HepG2 (cell line): ENCODE results near the gene TSEN54. TPM values are rescaled to one million over a fixed set of nuclear protein-coding genes. Genes with fewer than 3 reads are reported as not detected.

Experiments used
- ATAC-seq: fragments of 200-7000 bp; cut with Tn5 transposase; 3 replicates; pipeline ENCODE4 v1.9.1; 2020; ENCODE audit warnings: mild to moderate bottlenecking, moderate library complexity
- BruUV-seq: library from RNA; stranded (reverse); fragments of 400-500 nt; replicated peaks from 2 replicates; lab custom pipeline; 2021; lab: Mats Ljungman, UMichigan
- CTCF ChIA-PET: fragments of 300-600 bp; formaldehyde crosslinking; extraction: SDS; loops from one replicate; lab custom pipeline; 2021; ENCODE audit warnings: low total read pairs, inconsistent platforms, low intra/inter-chr PET ratio; lab: Yijun Ruan, JAX
- POLR2A ChIA-PET: fragments of 350-600 bp; sonication (Branson Sonifier 250); formaldehyde crosslinking; loops from one replicate; lab custom pipeline; 2020; ENCODE audit warnings: antibody characterized with exemption, inconsistent platforms; lab: Yijun Ruan, JAX
- DNase-seq: peaks from one replicate; pipeline ENCODE4 v3.0.0-alpha.2; 2015; ENCODE audit warnings: low spot score
- FAIRE-seq: peaks from 3 replicates; lab custom pipeline; 2011; peaks lifted over from hg19 to GRCh38; lab: Jason Lieb, UNC
- H2AFZ ChIP-seq: one replicate; pipeline ENCODE4 v1.6.1; 2011; ENCODE audit warnings: low read length, inconsistent platforms
- H3K27ac ChIP-seq: fragments of 300-600 bp; 3 replicates; pipeline ENCODE4 v1.8.0; 2011; ENCODE audit warnings: mixed run types, mild to moderate bottlenecking, mixed read lengths, low read length, inconsistent platforms; ENCODE audit not compliant: insufficient read depth; ENCODE audit errors: extremely low read length
- H3K27me3 ChIP-seq, 2 experiments: fragments of 200-600 bp in 1 of 2; 2 replicates in 1 of 2; 3 replicates in 1 of 2; pipeline versions ENCODE4 v1.6.0 to v1.8.0; 2011; ENCODE audit warnings: low read length in 2 of 2, mild to moderate bottlenecking in 2 of 2, moderate library complexity in 2 of 2, inconsistent platforms in 1 of 2; ENCODE audit not compliant: insufficient read depth in 2 of 2, control insufficient read depth in 1 of 2
- H3K36me3 ChIP-seq, 2 experiments: fragments of 200-600 bp in 1 of 2; replicated peaks in 1 of 2; 2 replicates in 1 of 2; 3 replicates in 1 of 2; pipeline versions ENCODE4 v1.5.1 to v1.8.0; 2011; ENCODE audit warnings: low read length in 2 of 2, inconsistent platforms in 1 of 2; ENCODE audit not compliant: insufficient read depth in 2 of 2, control insufficient read depth in 1 of 2
- H3K4me1 ChIP-seq: 2 replicates; pipeline ENCODE4 v1.5.1; 2012; ENCODE audit warnings: low read length, inconsistent platforms; ENCODE audit not compliant: insufficient read depth
- H3K4me2 ChIP-seq: 2 replicates; pipeline ENCODE4 v1.6.0; 2011; ENCODE audit warnings: low read depth, low read length, inconsistent platforms
- H3K4me3 ChIP-seq, 3 experiments: fragments of 200-600 bp in 1 of 3; sonication (generic), shearing (Covaris generic) in 1 of 3; replicated peaks in 1 of 3; 2 replicates each; pipeline ENCODE4 v1.5.1; 2011 to 2016; ENCODE audit warnings: low read length in 3 of 3, inconsistent platforms in 2 of 3, low read depth in 2 of 3, mild to moderate bottlenecking in 2 of 3, control low read depth in 1 of 3, mixed read lengths in 1 of 3; ENCODE audit not compliant: insufficient read depth in 1 of 3
- H3K79me2 ChIP-seq: one replicate; pipeline ENCODE4 v1.6.1; 2011; ENCODE audit warnings: low read length, inconsistent platforms; ENCODE audit not compliant: insufficient read depth
- H3K9ac ChIP-seq: 2 replicates; pipeline ENCODE4 v1.6.0; 2011; ENCODE audit warnings: mild to moderate bottlenecking, low read depth, low read length, inconsistent platforms; ENCODE audit not compliant: insufficient read depth
- H3K9me3 ChIP-seq: 2 replicates; pipeline ENCODE4 v1.5.1; 2012; ENCODE audit warnings: mild to moderate bottlenecking, low read length
- H4K20me1 ChIP-seq: 2 replicates; pipeline ENCODE4 v1.6.0; 2011; ENCODE audit warnings: inconsistent platforms, mild to moderate bottlenecking, low read length, moderate library complexity; ENCODE audit not compliant: insufficient read depth
- EP300 ChIP-seq, 3 experiments: sonication (generic) in 1 of 3; formaldehyde crosslinking in 1 of 3; IDR thresholded peaks; 2 replicates each; pipeline versions ENCODE4 v1.5.1 to v1.6.1; 2011 to 2020; ENCODE audit warnings: low read depth in 2 of 3, low read length in 2 of 3, borderline replicate concordance in 1 of 3, improper control_type of control experiment in 1 of 3, mild to moderate bottlenecking in 1 of 3, missing genetic modification reagents in 1 of 3, moderate library complexity in 1 of 3
- KDM6A ChIP-seq: IDR thresholded peaks from 2 replicates; pipeline ENCODE4 v1.6.1; 2016; ENCODE audit warnings: low read depth
- KMT2A ChIP-seq: sonication (generic); formaldehyde crosslinking; IDR thresholded peaks from 2 replicates; pipeline ENCODE4 v1.4.0; 2020; ENCODE audit warnings: missing genetic modification reagents
- PAX8 ChIP-seq: sonication (generic); formaldehyde crosslinking; IDR thresholded peaks from 2 replicates; pipeline ENCODE4 v1.8.0; 2022; ENCODE audit warnings: mild to moderate bottlenecking, missing genetic modification reagents, borderline replicate concordance
- ZMYM2 ChIP-seq: sonication (generic); formaldehyde crosslinking; IDR thresholded peaks from 2 replicates; pipeline ENCODE4 v1.8.0; 2022; ENCODE audit warnings: mild to moderate bottlenecking, missing genetic modification reagents
- ZMYM3 ChIP-seq: sonication (generic); formaldehyde crosslinking; IDR thresholded peaks from 2 replicates; pipeline ENCODE4 v1.5.1; 2020; ENCODE audit warnings: mild to moderate bottlenecking, missing genetic modification reagents
- ZNF232 ChIP-seq: sonication (generic); formaldehyde crosslinking; IDR thresholded peaks from 2 replicates; pipeline ENCODE4 v1.4.0; 2020; ENCODE audit warnings: missing genetic modification reagents, borderline replicate concordance
- ZNF501 ChIP-seq: sonication (generic); formaldehyde crosslinking; IDR thresholded peaks from 2 replicates; pipeline ENCODE4 v1.5.1; 2020; ENCODE audit warnings: mild to moderate bottlenecking, moderate library complexity, missing genetic modification reagents
- WGBS: methylation state at CpG from one replicate; pipeline ENCODE4 v1.1.6; 2017; ENCODE audit warnings: low lambda C conversion rate; 5-methylcytosine and 5-hydroxymethylcytosine counted together
- in situ Hi-C: cut with HindIII; loops from 2 replicates; pipeline ENCODE4 v1.10.0; 2017; ENCODE audit warnings: low pct_unique_long_range_greater_than_20kb; ENCODE audit not compliant: extremely low pct_ligation_motif_present
- intact Hi-C: fragments of 100-400 bp; cut with micrococcal nuclease; formaldehyde crosslinking; loops from one replicate; pipeline ENCODE4 v1.10.0; 2022; ENCODE audit not compliant: unreplicated experiment
- polyA plus RNA-seq, 8 experiments: library from polyadenylated mRNA; depleted of rRNA in 3 of 8; stranded (reverse) in 7 of 8; unstranded in 1 of 8; fragments of >200 nt; fragmentation: Illumina TruSeq in 4 of 8; extraction: Trizol in 4 of 8; gene quantifications; 2 replicates each; pipeline versions ENCODE4 v1.2.1 to v1.2.3, GENCODE V29; 2011 to 2016; ENCODE audit warnings: low read depth in 4 of 8, missing spikeins in 1 of 8, mixed read lengths in 1 of 8; ENCODE audit not compliant: insufficient read depth in 1 of 8
- total RNA-seq, 5 experiments: library from RNA; depleted of rRNA; stranded (reverse); fragments of >200 nt; fragmentation: Illumina TruSeq; extraction: Trizol; gene quantifications; 2 replicates each; pipeline ENCODE4 v1.2.3, GENCODE V29; 2016; ENCODE audit warnings: low read depth in 1 of 5
- TF ChIP-seq, protein P1 (sequence below): sonication (generic); formaldehyde crosslinking; IDR thresholded peaks from 2 replicates; pipeline ENCODE4 v1.5.1; 2020; ENCODE audit warnings: mild to moderate bottlenecking, missing genetic modification reagents, moderate library complexity
- TF ChIP-seq, protein P2 (sequence below): sonication (generic); formaldehyde crosslinking; IDR thresholded peaks from 2 replicates; pipeline ENCODE4 v1.5.1; 2020; ENCODE audit warnings: missing genetic modification reagents, mild to moderate bottlenecking, borderline replicate concordance
- TF ChIP-seq, protein P3 (sequence below): sonication (generic); formaldehyde crosslinking; IDR thresholded peaks from 2 replicates; pipeline ENCODE4 v1.4.0; 2020; ENCODE audit warnings: missing genetic modification reagents
- TF ChIP-seq, protein P4 (sequence below): sonication (generic); formaldehyde crosslinking; IDR thresholded peaks from 2 replicates; pipeline ENCODE4 v1.5.0; 2020; ENCODE audit warnings: mild to moderate bottlenecking, missing genetic modification reagents, moderate library complexity

TSEN54 gene
- total and polyA plus RNA-seq, 2 of the 13 experiments (the other 11 are each of a cell fraction or from before 2014, with no cell fraction given): 62.9 to 63.3 TPM

DNA sequence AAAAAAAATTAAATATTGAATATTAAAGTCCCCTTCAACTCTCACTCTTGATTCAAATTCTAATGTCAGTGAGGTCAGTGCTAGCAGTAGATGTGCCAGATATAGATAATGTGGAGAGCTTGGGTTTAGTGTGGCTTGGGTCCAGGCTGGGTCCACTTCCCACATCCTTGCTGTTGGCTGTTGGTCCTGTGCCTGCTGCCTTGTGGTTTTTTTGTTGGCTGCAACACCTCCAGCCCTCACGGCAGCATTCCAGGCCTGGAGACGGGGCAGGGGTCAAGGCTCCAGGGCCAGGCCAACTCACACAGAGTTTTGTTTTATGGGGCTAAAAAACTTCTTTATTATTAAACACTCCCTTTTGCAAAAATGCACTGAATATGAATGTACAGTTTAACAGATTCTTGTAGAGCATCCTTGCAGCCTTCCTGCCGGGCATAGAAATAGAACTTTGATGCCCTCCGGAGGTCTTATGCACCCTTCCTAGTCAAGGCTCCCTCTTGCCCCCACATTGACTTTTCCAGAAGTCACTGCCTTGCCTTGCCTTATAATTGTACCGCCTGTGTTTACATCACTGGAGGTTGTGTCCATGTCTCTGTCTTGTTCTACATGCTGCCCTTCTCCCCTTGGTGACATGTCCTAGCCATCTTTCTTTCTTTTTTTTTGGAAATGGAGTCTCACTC, 45.7 kb downstream of the TSEN54 start:
- no peak overlapping the region for H3K9ac ChIP-seq
- no peaks in the 10 kb centered on the region for H3K9me3 ChIP-seq
- DNase-seq: no peak
- no peak overlapping the region for H2AFZ ChIP-seq
- ATAC-seq: no peak
- H3K79me2 ChIP-seq: peaks cover 3% of the 10 kb centered on the region
- H3K36me3 ChIP-seq: peaks cover 32 to 47% of the 10 kb centered on the region in 2 experiments
- H3K4me3 ChIP-seq: no peak overlapping the region
- intact Hi-C loops (no loop called here), in situ Hi-C loops (no loop called here)
- 57% methylated on average over 5 of the region's 5 CpGs for WGBS
- FAIRE-seq: no peak
- no peak overlapping the region for H3K27ac ChIP-seq
- no peak overlapping the region for H3K4me2 ChIP-seq
- BruUV-seq: no TSS peak
- no peaks in the 10 kb centered on the region for H3K27me3 ChIP-seq
- peaks cover 51% of the 10 kb centered on the region for H3K4me1 ChIP-seq
- no peaks in the 10 kb centered on the region for H4K20me1 ChIP-seq
- CTCF ChIA-PET: no interaction called here
- POLR2A ChIA-PET: no interaction called here
- peak in 1 of 2 experiments; percentile 25; a peak in 1 of 4 replicates for TF ChIP-seq EP300 (IDR thresholded peaks at IDR 0.05; ENCODE audit: low read depth in 2 of 2, low read length in 2 of 2)
- TF ChIP-seq EP300 (CRISPR knock-in tag; IDR thresholded peaks at IDR 0.05; ENCODE audit: borderline replicate concordance): no peak
- no peak for TF ChIP-seq ZMYM2 (CRISPR knock-in tag)
- TF ChIP-seq KDM6A (CRISPR knock-in tag): no peak
- TF ChIP-seq, protein P1, sequence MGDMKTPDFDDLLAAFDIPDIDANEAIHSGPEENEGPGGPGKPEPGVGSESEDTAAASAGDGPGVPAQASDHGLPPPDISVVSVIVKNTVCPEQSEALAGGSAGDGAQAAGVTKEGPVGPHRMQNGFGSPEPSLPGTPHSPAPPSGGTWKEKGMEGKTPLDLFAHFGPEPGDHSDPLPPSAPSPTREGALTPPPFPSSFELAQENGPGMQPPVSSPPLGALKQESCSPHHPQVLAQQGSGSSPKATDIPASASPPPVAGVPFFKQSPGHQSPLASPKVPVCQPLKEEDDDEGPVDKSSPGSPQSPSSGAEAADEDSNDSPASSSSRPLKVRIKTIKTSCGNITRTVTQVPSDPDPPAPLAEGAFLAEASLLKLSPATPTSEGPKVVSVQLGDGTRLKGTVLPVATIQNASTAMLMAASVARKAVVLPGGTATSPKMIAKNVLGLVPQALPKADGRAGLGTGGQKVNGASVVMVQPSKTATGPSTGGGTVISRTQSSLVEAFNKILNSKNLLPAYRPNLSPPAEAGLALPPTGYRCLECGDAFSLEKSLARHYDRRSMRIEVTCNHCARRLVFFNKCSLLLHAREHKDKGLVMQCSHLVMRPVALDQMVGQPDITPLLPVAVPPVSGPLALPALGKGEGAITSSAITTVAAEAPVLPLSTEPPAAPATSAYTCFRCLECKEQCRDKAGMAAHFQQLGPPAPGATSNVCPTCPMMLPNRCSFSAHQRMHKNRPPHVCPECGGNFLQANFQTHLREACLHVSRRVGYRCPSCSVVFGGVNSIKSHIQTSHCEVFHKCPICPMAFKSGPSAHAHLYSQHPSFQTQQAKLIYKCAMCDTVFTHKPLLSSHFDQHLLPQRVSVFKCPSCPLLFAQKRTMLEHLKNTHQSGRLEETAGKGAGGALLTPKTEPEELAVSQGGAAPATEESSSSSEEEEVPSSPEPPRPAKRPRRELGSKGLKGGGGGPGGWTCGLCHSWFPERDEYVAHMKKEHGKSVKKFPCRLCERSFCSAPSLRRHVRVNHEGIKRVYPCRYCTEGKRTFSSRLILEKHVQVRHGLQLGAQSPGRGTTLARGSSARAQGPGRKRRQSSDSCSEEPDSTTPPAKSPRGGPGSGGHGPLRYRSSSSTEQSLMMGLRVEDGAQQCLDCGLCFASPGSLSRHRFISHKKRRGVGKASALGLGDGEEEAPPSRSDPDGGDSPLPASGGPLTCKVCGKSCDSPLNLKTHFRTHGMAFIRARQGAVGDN (CRISPR knock-in tag): peak; percentile 55
- TF ChIP-seq, protein P2, sequence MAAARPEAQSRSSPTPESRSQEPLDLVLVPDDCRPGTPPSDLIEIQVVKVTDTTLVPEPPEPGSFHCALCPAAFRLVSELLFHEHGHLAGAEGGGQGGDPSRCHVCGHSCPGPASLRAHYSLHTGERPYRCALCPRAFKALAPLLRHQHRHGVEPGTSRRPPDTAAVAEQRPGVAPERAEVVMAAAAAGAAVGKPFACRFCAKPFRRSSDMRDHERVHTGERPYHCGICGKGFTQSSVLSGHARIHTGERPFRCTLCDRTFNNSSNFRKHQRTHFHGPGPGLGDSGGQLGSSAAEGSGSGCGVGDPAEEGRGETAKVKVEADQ (CRISPR knock-in tag): no peak
- TF ChIP-seq ZMYM3 (CRISPR knock-in tag): 0 out of 2 replicates have a peak, but pooled peaks have one; percentile 15
- TF ChIP-seq ZNF232 (CRISPR knock-in tag): peak; percentile 95
- no peak for TF ChIP-seq KMT2A (CRISPR knock-in tag)
- no peak for TF ChIP-seq ZNF501 (CRISPR knock-in tag)
- TF ChIP-seq PAX8: no peak
- TF ChIP-seq, protein P3, sequence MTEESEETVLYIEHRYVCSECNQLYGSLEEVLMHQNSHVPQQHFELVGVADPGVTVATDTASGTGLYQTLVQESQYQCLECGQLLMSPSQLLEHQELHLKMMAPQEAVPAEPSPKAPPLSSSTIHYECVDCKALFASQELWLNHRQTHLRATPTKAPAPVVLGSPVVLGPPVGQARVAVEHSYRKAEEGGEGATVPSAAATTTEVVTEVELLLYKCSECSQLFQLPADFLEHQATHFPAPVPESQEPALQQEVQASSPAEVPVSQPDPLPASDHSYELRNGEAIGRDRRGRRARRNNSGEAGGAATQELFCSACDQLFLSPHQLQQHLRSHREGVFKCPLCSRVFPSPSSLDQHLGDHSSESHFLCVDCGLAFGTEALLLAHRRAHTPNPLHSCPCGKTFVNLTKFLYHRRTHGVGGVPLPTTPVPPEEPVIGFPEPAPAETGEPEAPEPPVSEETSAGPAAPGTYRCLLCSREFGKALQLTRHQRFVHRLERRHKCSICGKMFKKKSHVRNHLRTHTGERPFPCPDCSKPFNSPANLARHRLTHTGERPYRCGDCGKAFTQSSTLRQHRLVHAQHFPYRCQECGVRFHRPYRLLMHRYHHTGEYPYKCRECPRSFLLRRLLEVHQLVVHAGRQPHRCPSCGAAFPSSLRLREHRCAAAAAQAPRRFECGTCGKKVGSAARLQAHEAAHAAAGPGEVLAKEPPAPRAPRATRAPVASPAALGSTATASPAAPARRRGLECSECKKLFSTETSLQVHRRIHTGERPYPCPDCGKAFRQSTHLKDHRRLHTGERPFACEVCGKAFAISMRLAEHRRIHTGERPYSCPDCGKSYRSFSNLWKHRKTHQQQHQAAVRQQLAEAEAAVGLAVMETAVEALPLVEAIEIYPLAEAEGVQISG: 0 out of 2 replicates have a peak, but pooled peaks have one; percentile 15
- TF ChIP-seq, protein P4, sequence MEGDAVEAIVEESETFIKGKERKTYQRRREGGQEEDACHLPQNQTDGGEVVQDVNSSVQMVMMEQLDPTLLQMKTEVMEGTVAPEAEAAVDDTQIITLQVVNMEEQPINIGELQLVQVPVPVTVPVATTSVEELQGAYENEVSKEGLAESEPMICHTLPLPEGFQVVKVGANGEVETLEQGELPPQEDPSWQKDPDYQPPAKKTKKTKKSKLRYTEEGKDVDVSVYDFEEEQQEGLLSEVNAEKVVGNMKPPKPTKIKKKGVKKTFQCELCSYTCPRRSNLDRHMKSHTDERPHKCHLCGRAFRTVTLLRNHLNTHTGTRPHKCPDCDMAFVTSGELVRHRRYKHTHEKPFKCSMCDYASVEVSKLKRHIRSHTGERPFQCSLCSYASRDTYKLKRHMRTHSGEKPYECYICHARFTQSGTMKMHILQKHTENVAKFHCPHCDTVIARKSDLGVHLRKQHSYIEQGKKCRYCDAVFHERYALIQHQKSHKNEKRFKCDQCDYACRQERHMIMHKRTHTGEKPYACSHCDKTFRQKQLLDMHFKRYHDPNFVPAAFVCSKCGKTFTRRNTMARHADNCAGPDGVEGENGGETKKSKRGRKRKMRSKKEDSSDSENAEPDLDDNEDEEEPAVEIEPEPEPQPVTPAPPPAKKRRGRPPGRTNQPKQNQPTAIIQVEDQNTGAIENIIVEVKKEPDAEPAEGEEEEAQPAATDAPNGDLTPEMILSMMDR (CRISPR knock-in tag): peak; percentile 56
